Mesenchymal stem cell (in vitro differentiated cells and primary cell): ENCODE measurements around the gene KLHL14.

Source experiments
- DNase-seq: peaks from one replicate; pipeline ENCODE4 v3.0.0-alpha.2; 2013
- H2AFZ ChIP-seq: one replicate; pipeline ENCODE4 v1.6.1; 2013; ENCODE audit warnings: low read depth, mild to moderate bottlenecking, control low read depth, inconsistent platforms, low read length, moderate library complexity
- H2AK5ac ChIP-seq: 2 replicates; pipeline ENCODE4 v1.6.1; 2013; ENCODE audit warnings: low read length, moderate library complexity, mild to moderate bottlenecking, inconsistent platforms; ENCODE audit not compliant: severe bottlenecking
- H2BK120ac ChIP-seq: one replicate; pipeline ENCODE4 v1.6.1; 2013; ENCODE audit warnings: low read depth, mild to moderate bottlenecking, inconsistent platforms, low read length, moderate library complexity
- H2BK12ac ChIP-seq, 2 experiments: one replicate each; pipeline ENCODE4 v1.6.1; 2013; ENCODE audit warnings: inconsistent platforms in 2 of 2, low read length in 2 of 2, mild to moderate bottlenecking in 2 of 2, moderate library complexity in 2 of 2, control low read depth in 1 of 2
- H2BK15ac ChIP-seq: one replicate; pipeline ENCODE4 v1.6.1; 2013; ENCODE audit warnings: mild to moderate bottlenecking, low read depth, inconsistent platforms; ENCODE audit not compliant: poor library complexity, severe bottlenecking
- H2BK5ac ChIP-seq: 2 replicates; pipeline ENCODE4 v1.6.1; 2013; ENCODE audit warnings: low read depth, mild to moderate bottlenecking, low read length, control low read depth, inconsistent platforms; ENCODE audit not compliant: poor library complexity, severe bottlenecking
- H3K14ac ChIP-seq, 2 experiments: one replicate each; pipeline ENCODE4 v1.6.1; 2013; ENCODE audit warnings: inconsistent platforms in 2 of 2, low read length in 2 of 2, control low read depth in 1 of 2, mild to moderate bottlenecking in 1 of 2, moderate library complexity in 1 of 2
- H3K18ac ChIP-seq, 2 experiments: one replicate each; pipeline ENCODE4 v1.6.1; 2013; ENCODE audit warnings: inconsistent platforms in 2 of 2, low read length in 2 of 2, control low read depth in 1 of 2, low read depth in 1 of 2, mild to moderate bottlenecking in 1 of 2
- H3K23ac ChIP-seq, 2 experiments: one replicate each; pipeline ENCODE4 v1.6.1; 2013; ENCODE audit warnings: inconsistent platforms in 2 of 2, low read length in 2 of 2, mild to moderate bottlenecking in 2 of 2, moderate library complexity in 2 of 2, control low read depth in 1 of 2
- H3K27ac ChIP-seq: 2 replicates; pipeline ENCODE4 v1.5.1; 2013; ENCODE audit warnings: mild to moderate bottlenecking, moderate library complexity, low read length, control low read depth, inconsistent platforms; ENCODE audit not compliant: poor library complexity, severe bottlenecking
- H3K27me3 ChIP-seq, 2 experiments: 2 replicates each; pipeline versions ENCODE4 v1.6.1 to v1.7.0; 2013; ENCODE audit warnings: low read length in 2 of 2, mild to moderate bottlenecking in 2 of 2, moderate library complexity in 2 of 2, control low read depth in 1 of 2, inconsistent platforms in 1 of 2; ENCODE audit not compliant: control insufficient read depth in 1 of 2, insufficient read depth in 1 of 2
- H3K36me3 ChIP-seq, 2 experiments: 2 replicates each; pipeline versions ENCODE4 v1.6.1 to v1.7.0; 2013; ENCODE audit warnings: low read length in 2 of 2, control low read depth in 1 of 2, inconsistent platforms in 1 of 2, low read depth in 1 of 2, mild to moderate bottlenecking in 1 of 2; ENCODE audit not compliant: insufficient read depth in 2 of 2, control insufficient read depth in 1 of 2
- H3K4ac ChIP-seq, 2 experiments: one replicate each; pipeline ENCODE4 v1.6.1; 2013; ENCODE audit warnings: inconsistent platforms in 2 of 2, low read length in 2 of 2, mild to moderate bottlenecking in 2 of 2, moderate library complexity in 2 of 2, control low read depth in 1 of 2, low read depth in 1 of 2
- H3K4me1 ChIP-seq: 2 replicates; pipeline ENCODE4 v1.6.1; 2013; ENCODE audit warnings: low read depth, low read length, control low read depth; ENCODE audit not compliant: control insufficient read depth, insufficient read depth
- H3K4me2 ChIP-seq: 2 replicates; pipeline ENCODE4 v1.6.1; 2013; ENCODE audit warnings: low read length, mild to moderate bottlenecking, inconsistent platforms; ENCODE audit not compliant: poor library complexity, severe bottlenecking
- H3K4me3 ChIP-seq, 2 experiments: 2 replicates each; pipeline versions ENCODE4 v1.5.1 to v1.7.0; 2013; ENCODE audit warnings: low read length in 2 of 2, mild to moderate bottlenecking in 2 of 2, control low read depth in 1 of 2, low read depth in 1 of 2; ENCODE audit not compliant: insufficient read depth in 1 of 2
- H3K79me1 ChIP-seq: replicated peaks from 2 replicates; pipeline ENCODE4 v1.6.1; 2013; ENCODE audit warnings: mild to moderate bottlenecking, control low read depth, low read length, inconsistent platforms; ENCODE audit not compliant: poor library complexity, severe bottlenecking
- H3K9ac ChIP-seq: 2 replicates; pipeline ENCODE4 v1.7.0; 2013; ENCODE audit warnings: mild to moderate bottlenecking, low read length, moderate library complexity
- H3K9me3 ChIP-seq: 2 replicates; pipeline ENCODE4 v1.7.0; 2013; ENCODE audit warnings: mild to moderate bottlenecking, low read length; ENCODE audit not compliant: control insufficient read depth
- H4K8ac ChIP-seq: one replicate; pipeline ENCODE4 v1.6.1; 2013; ENCODE audit warnings: inconsistent platforms, mild to moderate bottlenecking, low read length, moderate library complexity
- H4K91ac ChIP-seq: one replicate; pipeline ENCODE4 v1.6.1; 2013; ENCODE audit warnings: mild to moderate bottlenecking, low read length, inconsistent platforms
- WGBS: methylation state at CpG from one replicate; pipeline ENCODE4 v1.1.7; 2013; ENCODE audit warnings: mixed read lengths; 5-methylcytosine and 5-hydroxymethylcytosine counted together

Gene KLHL14

GRCh38 chr18:32767400-32767799 lies 5.4 kb downstream of the KLHL14 start:
- H2AK5ac ChIP-seq = no peak overlapping the region
- no peaks in the 10 kb centered on the region for H3K9me3 ChIP-seq
- no peak overlapping the region for H4K8ac ChIP-seq
- WGBS = 94% methylated on average over 3 of the region's 3 CpGs
- no peak overlapping the region for H3K23ac ChIP-seq
- H2BK120ac ChIP-seq = no peak overlapping the region
- H3K14ac ChIP-seq = no peak overlapping the region
- H3K36me3 ChIP-seq = no peaks in the 10 kb centered on the region
- peaks cover 24% of the 10 kb centered on the region for H3K4me1 ChIP-seq
- H3K27ac ChIP-seq = no peak overlapping the region
- H3K27me3 ChIP-seq = peaks cover 11 to 44% of the 10 kb centered on the region in 2 experiments
- no peak overlapping the region for H3K4me3 ChIP-seq
- H4K91ac ChIP-seq = no peak overlapping the region
- H3K4ac ChIP-seq = no peak overlapping the region
- no peak overlapping the region for H3K4me2 ChIP-seq
- no peak overlapping the region for H2BK12ac ChIP-seq
- peak; percentile 63 for DNase-seq
- H3K18ac ChIP-seq = no peak overlapping the region
- peaks cover 3% of the 10 kb centered on the region for H3K79me1 ChIP-seq
- no peak overlapping the region for H3K9ac ChIP-seq
- H2BK15ac ChIP-seq = no peak overlapping the region
- H2BK5ac ChIP-seq = no peak overlapping the region
- no peak overlapping the region for H2AFZ ChIP-seq

DNA sequence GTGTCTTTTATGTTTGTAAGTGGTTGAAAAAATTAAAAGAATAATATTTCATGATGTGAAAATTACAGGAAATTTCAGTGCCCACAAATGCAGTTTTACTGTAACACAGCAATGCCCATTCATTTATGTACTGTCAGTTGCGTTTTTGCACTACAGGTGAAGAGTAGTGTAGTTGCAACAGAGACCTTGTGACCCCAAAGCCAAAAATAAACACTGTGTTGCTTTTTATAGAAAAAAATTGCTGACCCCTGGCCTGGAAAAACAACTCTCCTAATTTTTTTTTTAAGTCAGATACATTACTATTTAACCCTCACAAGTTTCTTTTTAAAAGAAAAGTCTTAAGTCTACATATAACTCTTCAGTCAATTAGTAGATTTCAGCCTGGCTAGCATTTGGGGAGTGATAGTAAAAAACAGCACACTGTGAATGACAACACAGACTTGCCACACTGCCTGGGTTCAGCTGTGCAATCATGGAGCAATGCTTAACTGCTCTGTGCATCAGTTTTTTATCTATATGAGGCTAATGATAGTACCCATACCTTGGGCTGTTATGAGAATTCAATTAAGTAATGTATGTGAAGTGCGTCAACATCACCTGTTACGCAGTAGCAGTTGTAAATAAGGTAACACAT lies 8.1 kb downstream of the KLHL14 start:
- H3K4me1 ChIP-seq = peaks cover 3% of the 10 kb centered on the region
- no peak overlapping the region for H3K27ac ChIP-seq
- H3K27me3 ChIP-seq = peaks cover 1 to 28% of the 10 kb centered on the region in 2 experiments
- H3K14ac ChIP-seq = no peak overlapping the region
- H4K8ac ChIP-seq = no peak overlapping the region
- no peak overlapping the region for H3K4me2 ChIP-seq
- H3K79me1 ChIP-seq = peaks cover 4% of the 10 kb centered on the region
- H2BK12ac ChIP-seq = no peak overlapping the region
- WGBS = 99% methylated on average over 3 of the region's 3 CpGs
- no peaks in the 10 kb centered on the region for H3K9me3 ChIP-seq
- no peak overlapping the region for H4K91ac ChIP-seq
- no peak overlapping the region for H3K18ac ChIP-seq
- no peak overlapping the region for H3K4ac ChIP-seq
- H3K36me3 ChIP-seq = no peaks in the 10 kb centered on the region
- no peak for DNase-seq
- H2BK5ac ChIP-seq = no peak overlapping the region
- H3K23ac ChIP-seq = no peak overlapping the region
- no peak overlapping the region for H2BK15ac ChIP-seq
- no peak overlapping the region for H3K9ac ChIP-seq
- H2AFZ ChIP-seq = no peak overlapping the region
- H2AK5ac ChIP-seq = no peak overlapping the region
- H2BK120ac ChIP-seq = no peak overlapping the region
- H3K4me3 ChIP-seq = no peak overlapping the region

DNA sequence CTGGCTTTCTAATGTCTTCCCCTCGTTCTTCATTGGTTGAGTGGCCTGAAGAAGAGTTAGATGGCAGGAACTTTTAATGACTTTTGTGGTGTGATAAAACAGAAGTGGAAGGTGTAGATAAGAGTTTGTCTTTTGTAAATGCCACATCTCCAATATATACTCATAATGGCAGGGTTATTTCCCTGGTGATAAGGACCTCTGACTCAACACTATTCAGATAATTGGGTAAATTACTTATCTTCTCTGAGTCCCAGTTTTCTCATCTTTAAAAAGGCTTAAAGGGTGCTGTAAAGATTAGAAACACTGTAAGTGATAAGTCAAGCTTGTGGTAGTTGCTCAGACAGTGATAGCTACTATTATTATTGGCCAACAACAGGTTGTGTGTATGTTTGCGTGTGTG lies 9.5 kb downstream of the KLHL14 start:
- H2BK15ac ChIP-seq = no peak overlapping the region
- no peak overlapping the region for H3K27ac ChIP-seq
- no peak overlapping the region for H3K23ac ChIP-seq
- H3K27me3 ChIP-seq = peaks cover 0 to 23% of the 10 kb centered on the region in 2 experiments
- no peak overlapping the region for H3K14ac ChIP-seq
- H3K18ac ChIP-seq = no peak overlapping the region
- H2AK5ac ChIP-seq = no peak overlapping the region
- H3K4me1 ChIP-seq = no peaks in the 10 kb centered on the region
- no peaks in the 10 kb centered on the region for H3K36me3 ChIP-seq
- peaks cover 4% of the 10 kb centered on the region for H3K79me1 ChIP-seq
- H3K9ac ChIP-seq = no peak overlapping the region
- no peak overlapping the region for H4K91ac ChIP-seq
- no peak overlapping the region for H2BK5ac ChIP-seq
- H3K4me3 ChIP-seq = no peak overlapping the region
- no peak overlapping the region for H2AFZ ChIP-seq
- no peak for DNase-seq
- H2BK12ac ChIP-seq = no peak overlapping the region
- H3K4ac ChIP-seq = no peak overlapping the region
- H2BK120ac ChIP-seq = no peak overlapping the region
- H3K4me2 ChIP-seq = no peak overlapping the region
- no CpG with 5 or more reads among the region's 2 CpGs for WGBS
- no peaks in the 10 kb centered on the region for H3K9me3 ChIP-seq
- H4K8ac ChIP-seq = no peak overlapping the region

GRCh38 chr18:32761231-32761630 lies 11.6 kb downstream of the KLHL14 start:
- no peak overlapping the region for H3K4ac ChIP-seq
- H3K9ac ChIP-seq = no peak overlapping the region
- H3K36me3 ChIP-seq = no peaks in the 10 kb centered on the region
- no peak overlapping the region for H2AK5ac ChIP-seq
- no peak overlapping the region for H2BK120ac ChIP-seq
- H3K9me3 ChIP-seq = no peaks in the 10 kb centered on the region
- H3K4me1 ChIP-seq = no peaks in the 10 kb centered on the region
- 100% methylated on average over 1 of the region's 1 CpG for WGBS
- no peak overlapping the region for H4K91ac ChIP-seq
- H3K27ac ChIP-seq = no peak overlapping the region
- H2BK15ac ChIP-seq = no peak overlapping the region
- peaks cover 4% of the 10 kb centered on the region for H3K79me1 ChIP-seq
- H2AFZ ChIP-seq = no peak overlapping the region
- no peak for DNase-seq
- no peak overlapping the region for H3K23ac ChIP-seq
- no peak overlapping the region for H3K14ac ChIP-seq
- H4K8ac ChIP-seq = no peak overlapping the region
- no peak overlapping the region for H2BK12ac ChIP-seq
- no peak overlapping the region for H2BK5ac ChIP-seq
- H3K4me3 ChIP-seq = no peak overlapping the region
- peaks cover 0 to 24% of the 10 kb centered on the region in 2 experiments for H3K27me3 ChIP-seq
- no peak overlapping the region for H3K18ac ChIP-seq
- no peak overlapping the region for H3K4me2 ChIP-seq
